Sigmoid colon (tissue), 7 donors: ENCODE data around the gene CHM. TPM values are rescaled to one million over a fixed set of nuclear protein-coding genes. Genes with fewer than 3 reads are reported as not detected.

Experiments
- DNase-seq: peaks from one replicate; pipeline ENCODE4 v3.0.0-alpha.2; 2019
- H3K27ac ChIP-seq, 4 donors: fragments of 200-600 bp; sonication (generic); one replicate each; pipeline ENCODE4 v1.5.1; 2016 to 2019; ENCODE audit warnings: mild to moderate bottlenecking in 1 of 4
- H3K27me3 ChIP-seq, 3 donors: fragments of 200-600 bp; sonication (generic); one replicate each; pipeline ENCODE4 v1.5.1; 2019; ENCODE audit warnings: mild to moderate bottlenecking in 1 of 3
- H3K36me3 ChIP-seq, 4 donors: fragments of 200-600 bp; sonication (generic); one replicate each; pipeline ENCODE4 v1.5.1; 2016 to 2019
- H3K4me1 ChIP-seq, 4 donors: fragments of 200-600 bp; sonication (generic); one replicate each; pipeline ENCODE4 v1.5.1; 2017 to 2019
- H3K4me3 ChIP-seq, 4 donors: fragments of 200-600 bp; sonication (generic); one replicate each; pipeline ENCODE4 v1.5.1; 2017 to 2019; ENCODE audit warnings: mild to moderate bottlenecking in 2 of 4, moderate library complexity in 1 of 4
- H3K9me3 ChIP-seq, 4 donors: fragments of 200-600 bp in 3 of 4; sonication (generic) in 3 of 4; one replicate each; pipeline versions ENCODE4 v1.5.1 to v1.6.1; 2013 to 2019
- CTCF ChIP-seq, 4 experiments: fragments of 450-650 bp in 3 of 4; fragments of 200-600 bp in 1 of 4; IDR thresholded peaks; one replicate each; pipeline ENCODE4 v1.5.1; 2016 to 2019; ENCODE audit warnings: antibody characterized with exemption in 4 of 4, mild to moderate bottlenecking in 3 of 4, moderate library complexity in 2 of 4
- EP300 ChIP-seq, 4 donors: sonication (generic); formaldehyde crosslinking; IDR thresholded peaks; one replicate each; pipeline ENCODE4 v1.6.1; 2017; ENCODE audit warnings: antibody characterized with exemption in 4 of 4
- POLR2A ChIP-seq, 2 donors: fragments of 450-650 bp; IDR thresholded peaks; one replicate each; pipeline ENCODE4 v1.6.1; 2016; ENCODE audit warnings: antibody characterized with exemption in 2 of 2, mild to moderate bottlenecking in 2 of 2, moderate library complexity in 2 of 2
- POLR2AphosphoS5 ChIP-seq, 4 donors: sonication (generic); formaldehyde crosslinking; IDR thresholded peaks; one replicate each; pipeline ENCODE4 v1.6.1; 2017; ENCODE audit warnings: antibody characterized with exemption in 4 of 4
- WGBS, 2 donors: extraction: QIAGEN DNeasy Blood & Tissue Kit; methylation state at CpG; one replicate each; pipeline ENCODE4 v1.1.7; 2013; 5-methylcytosine and 5-hydroxymethylcytosine counted together
- intact Hi-C: fragments of 100-400 bp; cut with DNase I; formaldehyde crosslinking; loops from one replicate; pipeline ENCODE4 v1.15.1; 2023
- polyA plus RNA-seq, 3 donors: library from polyadenylated mRNA; stranded (reverse); fragments of 200-250 nt; gene quantifications; one replicate each; pipeline ENCODE4 v1.2.3, GENCODE V29; 2013
- small RNA-seq, 3 donors: library from RNA; depleted of rRNA; stranded (forward); fragments of <200 nt; gene quantifications; one replicate each; pipeline ENCODE3, GENCODE V24; 2016
- total RNA-seq, 4 donors: library from RNA; depleted of rRNA; stranded (reverse); fragments of >200 nt; gene quantifications; one replicate each; pipeline ENCODE4 v1.1.0, GENCODE V29; 2016
- donor health status: healthy with polysubstance abuse.
- donor health status: Bipolar disorder and iron deficiency.
- donor health status: healthy.

The CHM gene
- total and polyA plus RNA-seq, 7 donors: 8.4 to 40.2 (median 17.2) TPM

GRCh38 chrX:85836868-85837267 is 210.5 kb downstream of the CHM start:
- 76 to 82% methylated on average over 2 of the region's 2 CpGs for WGBS, 2 donors
- H3K4me1 ChIP-seq: no peaks in the 10 kb centered on the region
- H3K27ac ChIP-seq: no peak overlapping the region
- H3K36me3 ChIP-seq: no peaks in the 10 kb centered on the region
- no peak for TF ChIP-seq EP300 (IDR thresholded peaks at IDR 0.05)
- TF ChIP-seq POLR2A (IDR thresholded peaks at IDR 0.05): no peak
- TF ChIP-seq POLR2AphosphoS5 (IDR thresholded peaks at IDR 0.05): no peak
- no peak for TF ChIP-seq CTCF (IDR thresholded peaks at IDR 0.05)
- no peaks in the 10 kb centered on the region for H3K27me3 ChIP-seq
- H3K9me3 ChIP-seq: no peaks in the 10 kb centered on the region
- H3K4me3 ChIP-seq: no peak overlapping the region
- intact Hi-C loops: no loop called here
- no peak for DNase-seq

- Histone ChIP-seq H3K4me1 (no peaks in the 10 kb centered on the region), H3K27ac (no peak overlapping the region), H3K36me3 (no peaks in the 10 kb centered on the region), H3K27me3 (no peaks in the 10 kb centered on the region), H3K9me3 (no peaks in the 10 kb centered on the region), H3K4me3 (no peak overlapping the region)
- no peak for TF ChIP-seq EP300 (IDR thresholded peaks at IDR 0.05)
- TF ChIP-seq CTCF (IDR thresholded peaks at IDR 0.05): no peak
- TF ChIP-seq POLR2AphosphoS5 (IDR thresholded peaks at IDR 0.05): no peak
- no peak for TF ChIP-seq POLR2A (IDR thresholded peaks at IDR 0.05)
- WGBS, 2 donors: 25 to 63% methylated on average over 5 of the region's 5 CpGs
- intact Hi-C loops: no loop called here
- DNase-seq: no peak
Observed at GRCh38 chrX:85828771-85829170, 218.6 kb downstream of the CHM start.

- Histone ChIP-seq H3K4me1 (no peaks in the 10 kb centered on the region), H3K9me3 (peaks cover 0 to 6% (median 0%) of the 10 kb centered on the region in 4 donors), H3K4me3 (no peak overlapping the region), H3K27ac (no peak overlapping the region), H3K27me3 (no peaks in the 10 kb centered on the region), H3K36me3 (no peaks in the 10 kb centered on the region)
- intact Hi-C loops: no loop called here
- WGBS, 2 donors: 73 to 83% methylated on average over 6 of the region's 6 CpGs
- no peak for DNase-seq
- TF ChIP-seq POLR2A (IDR thresholded peaks at IDR 0.05): no peak
- no peak for TF ChIP-seq POLR2AphosphoS5 (IDR thresholded peaks at IDR 0.05)
- TF ChIP-seq CTCF (IDR thresholded peaks at IDR 0.05): no peak
- no peak for TF ChIP-seq EP300 (IDR thresholded peaks at IDR 0.05)
Observed at GRCh38 chrX:85815203-85815751, 232.1 kb downstream of the CHM start.

Small RNAs within 50 kb of the gene (small RNA-seq; reads per million reads assigned to genes)
- gene AL022401.1: 0 reads per million in 3 donors
- gene MIR361: 60.6 to 124 (median 61.0) reads per million in 3 donors
- 0 reads per million in 3 donors for gene NDUFA5P7
- 0 reads per million in 3 donors for gene RF00019

Other genes with a start within 250 kb of the CHM start
- gene DACH2, start 100.9 kb upstream of the CHM start, total RNA-seq: 1 to 10 TPM in 1 of 4 donors, under 1 TPM in 3; under 0.01 to 1.4 (median 0.22) TPM
- under 1 TPM in 1 of 3 donors, not detected in 2; 0.04 TPM for gene DACH2, start 100.9 kb upstream of the CHM start, polyA plus RNA-seq